Natural killer cell treated with Interleukin-12 subunit alpha and Interleukin-12 subunit beta and Interleukin-15 and Interleukin-18, amount 100 ng/mL, for 72 hours (primary cell): ENCODE results near the gene CNTROB. TPM values are rescaled to one million over a fixed set of nuclear protein-coding genes. Genes with fewer than 3 reads are reported as not detected.

Experiments used
- ATAC-seq, 2 donors: fragments of 150-1000 bp; cut with Tn5 transposase in 1 of 2; sonication (Bioruptor Pico), chemical (Tn5 transposase) in 1 of 2; 2 replicates each; pipeline ENCODE4 v1.10.0; 2021
- DNase-seq: peaks from one replicate; pipeline ENCODE4 v3.0.0; 2022; ENCODE audit warnings: low spot score
- H3K27ac Mint-ChIP-seq, 2 donors: 1 replicate in 1 of 2; 2 replicates in 1 of 2; pipeline ENCODE4 v1.8.0; 2022; ENCODE audit warnings: mixed read lengths in 2 of 2, mild to moderate bottlenecking in 1 of 2, moderate library complexity in 1 of 2
- H3K27me3 Mint-ChIP-seq, 2 donors: 1 replicate in 1 of 2; 2 replicates in 1 of 2; pipeline ENCODE4 v1.8.0; 2022; ENCODE audit warnings: mixed read lengths in 2 of 2
- H3K36me3 Mint-ChIP-seq: one replicate; pipeline ENCODE4 v1.8.0; 2022; ENCODE audit warnings: mixed read lengths
- H3K4me1 Mint-ChIP-seq, 2 donors: 1 replicate in 1 of 2; 2 replicates in 1 of 2; pipeline ENCODE4 v1.8.0; 2022; ENCODE audit warnings: low read depth in 2 of 2, mixed read lengths in 2 of 2, mild to moderate bottlenecking in 1 of 2
- H3K4me3 Mint-ChIP-seq: one replicate; pipeline ENCODE4 v1.8.0; 2022; ENCODE audit warnings: mixed read lengths
- H3K9me3 Mint-ChIP-seq: 2 replicates; pipeline ENCODE4 v1.8.0; 2022; ENCODE audit warnings: mixed read lengths
- total RNA-seq, 2 donors: library from RNA; stranded (reverse); gene quantifications; one replicate each; pipeline ENCODE4 v1.2.3, GENCODE V29; 2022

CNTROB gene
- total RNA-seq, 2 donors from 2014 or later, result 32.6 to 74.6 TPM

GRCh38 chr17:7971651-7972050 lies 39.6 kb downstream of the CNTROB start:
- peaks cover 5 to 17% of the 10 kb centered on the region in 2 donors for H3K27me3 Mint-ChIP-seq
- no peak for DNase-seq
- no peak overlapping the region for H3K27ac Mint-ChIP-seq
- peaks cover 4% of the 10 kb centered on the region for H3K9me3 Mint-ChIP-seq
- ATAC-seq, result no peak
- H3K36me3 Mint-ChIP-seq, result peaks cover 12% of the 10 kb centered on the region
- H3K4me1 Mint-ChIP-seq, result no peaks in the 10 kb centered on the region
- H3K4me3 Mint-ChIP-seq, result no peak overlapping the region

- peaks cover 4% of the 10 kb centered on the region for H3K9me3 Mint-ChIP-seq
- DNase-seq (no peak), ATAC-seq (no peak)
- peaks cover 12% of the 10 kb centered on the region for H3K36me3 Mint-ChIP-seq
- H3K27ac Mint-ChIP-seq, result no peak overlapping the region
- H3K4me3 Mint-ChIP-seq, result no peak overlapping the region
- no peaks in the 10 kb centered on the region for H3K4me1 Mint-ChIP-seq
- peaks cover 5 to 23% of the 10 kb centered on the region in 2 donors for H3K27me3 Mint-ChIP-seq
These were observed 40.3 kb downstream of the CNTROB start for GRCh38 chr17:7972131-7972785.

GRCh38 chr17:7974638-7975131 lies 42.7 kb downstream of the CNTROB start:
- DNase-seq (no peak), ATAC-seq (no peak)
- Mint-ChIP-seq H3K27ac (no peak overlapping the region), H3K4me1 (no peaks in the 10 kb centered on the region), H3K4me3 (no peak overlapping the region), H3K36me3 (peaks cover 12% of the 10 kb centered on the region), H3K9me3 (peaks cover 4% of the 10 kb centered on the region), H3K27me3 (peaks cover 7 to 31% of the 10 kb centered on the region in 2 donors)

GRCh38 chr17:7977039-7977438 lies 45.0 kb downstream of the CNTROB start:
- H3K9me3 Mint-ChIP-seq, result peaks cover 4% of the 10 kb centered on the region
- H3K27me3 Mint-ChIP-seq, result peaks cover 5 to 23% of the 10 kb centered on the region in 2 donors
- no peaks in the 10 kb centered on the region for H3K4me1 Mint-ChIP-seq
- no peak overlapping the region for H3K27ac Mint-ChIP-seq
- peaks cover 12% of the 10 kb centered on the region for H3K36me3 Mint-ChIP-seq
- ATAC-seq (no peak), DNase-seq (no peak)
- no peak overlapping the region for H3K4me3 Mint-ChIP-seq

- H3K27ac Mint-ChIP-seq, result no peak overlapping the region
- H3K4me3 Mint-ChIP-seq, result no peak overlapping the region
- peaks cover 5 to 23% of the 10 kb centered on the region in 2 donors for H3K27me3 Mint-ChIP-seq
- no peaks in the 10 kb centered on the region for H3K4me1 Mint-ChIP-seq
- ATAC-seq (no peak), DNase-seq (no peak)
- peaks cover 4% of the 10 kb centered on the region for H3K9me3 Mint-ChIP-seq
- peaks cover 12% of the 10 kb centered on the region for H3K36me3 Mint-ChIP-seq
These were observed 45.8 kb downstream of the CNTROB start for GRCh38 chr17:7977805-7978204.

GRCh38 chr17:7982173-7982572 lies 50.2 kb downstream of the CNTROB start:
- Mint-ChIP-seq H3K27me3 (peaks cover 2 to 8% of the 10 kb centered on the region in 2 donors), H3K27ac (no peak overlapping the region), H3K36me3 (no peaks in the 10 kb centered on the region), H3K9me3 (no peaks in the 10 kb centered on the region), H3K4me1 (no peaks in the 10 kb centered on the region), H3K4me3 (peak overlapping the region; percentile 14)
- DNase-seq (no peak), ATAC-seq (peak in 1 of 2 donors; percentile 53)

- no peak for DNase-seq
- no peaks in the 10 kb centered on the region for H3K4me1 Mint-ChIP-seq
- no peak for ATAC-seq
- no peaks in the 10 kb centered on the region for H3K36me3 Mint-ChIP-seq
- H3K4me3 Mint-ChIP-seq, result no peak overlapping the region
- H3K9me3 Mint-ChIP-seq, result no peaks in the 10 kb centered on the region
- no peak overlapping the region for H3K27ac Mint-ChIP-seq
- peaks cover 2 to 4% of the 10 kb centered on the region in 2 donors for H3K27me3 Mint-ChIP-seq
These were observed 50.7 kb downstream of the CNTROB start for GRCh38 chr17:7982666-7983065.

GRCh38 chr17:7984904-7985303 lies 52.9 kb downstream of the CNTROB start:
- Mint-ChIP-seq H3K36me3 (no peaks in the 10 kb centered on the region), H3K4me3 (no peak overlapping the region), H3K27me3 (no peaks in the 10 kb centered on the region), H3K4me1 (peaks cover 10% of the 10 kb centered on the region in 2 donors), H3K27ac (no peak overlapping the region), H3K9me3 (no peaks in the 10 kb centered on the region)
- ATAC-seq (no peak), DNase-seq (no peak)

GRCh38 chr17:7987112-7987893 lies 55.3 kb downstream of the CNTROB start:
- Mint-ChIP-seq H3K9me3 (no peaks in the 10 kb centered on the region), H3K27ac (peak overlapping the region in 1 of 2 donors; percentile 73), H3K36me3 (no peaks in the 10 kb centered on the region), H3K4me3 (no peak overlapping the region), H3K4me1 (peaks cover 20% of the 10 kb centered on the region in 2 donors), H3K27me3 (no peaks in the 10 kb centered on the region)
- no peak for DNase-seq
- ATAC-seq, result no peak

GRCh38 chr17:7988750-7989178 lies 56.8 kb downstream of the CNTROB start:
- Mint-ChIP-seq H3K4me3 (no peak overlapping the region), H3K36me3 (no peaks in the 10 kb centered on the region), H3K27me3 (no peaks in the 10 kb centered on the region), H3K27ac (peak overlapping the region; percentile 73 to 86), H3K4me1 (peaks cover 20 to 23% of the 10 kb centered on the region in 2 donors), H3K9me3 (no peaks in the 10 kb centered on the region)
- peak; percentile 49 to 54 for ATAC-seq
- DNase-seq, result no peak

- Mint-ChIP-seq H3K27me3 (peaks cover under 1 to 7% of the 10 kb centered on the region in 2 donors), H3K9me3 (no peaks in the 10 kb centered on the region), H3K36me3 (no peaks in the 10 kb centered on the region), H3K4me3 (peak overlapping the region; percentile 85), H3K27ac (peak overlapping the region; percentile 84 to 86), H3K4me1 (peaks cover 20 to 23% of the 10 kb centered on the region in 2 donors)
- peak; percentile 92 to 93 for ATAC-seq
- DNase-seq, result peak; percentile 88
These were observed 58.0 kb downstream of the CNTROB start for GRCh38 chr17:7989781-7990655.

GRCh38 chr17:7992516-7992915 lies 60.5 kb downstream of the CNTROB start:
- Mint-ChIP-seq H3K9me3 (no peaks in the 10 kb centered on the region), H3K27me3 (peaks cover 3 to 7% of the 10 kb centered on the region in 2 donors), H3K4me3 (no peak overlapping the region), H3K4me1 (peaks cover 20 to 23% of the 10 kb centered on the region in 2 donors), H3K36me3 (no peaks in the 10 kb centered on the region), H3K27ac (no peak overlapping the region)
- ATAC-seq (no peak), DNase-seq (no peak)

- no peak for DNase-seq
- Mint-ChIP-seq H3K9me3 (no peaks in the 10 kb centered on the region), H3K27me3 (peaks cover 3 to 7% of the 10 kb centered on the region in 2 donors), H3K27ac (no peak overlapping the region), H3K4me3 (no peak overlapping the region), H3K36me3 (no peaks in the 10 kb centered on the region), H3K4me1 (peaks cover 20 to 23% of the 10 kb centered on the region in 2 donors)
- no peak for ATAC-seq
These were observed 60.9 kb downstream of the CNTROB start for GRCh38 chr17:7992924-7993323.
